Vagina (tissue), 2 donors: ENCODE results near the gene MIPEP. TPM values are rescaled to one million over a fixed set of nuclear protein-coding genes. Genes with fewer than 3 reads are reported as not detected.

Experiments
- DNase-seq, 2 donors: peaks; one replicate each; pipeline ENCODE4 v3.0.0-alpha.2; 2017; ENCODE audit errors: extremely low spot score in 2 of 2
- H3K27ac ChIP-seq: fragments of 200-600 bp; sonication (generic); one replicate; pipeline ENCODE4 v1.5.1; 2019
- H3K27me3 ChIP-seq: fragments of 200-600 bp; sonication (generic); one replicate; pipeline ENCODE4 v1.5.1; 2019
- H3K36me3 ChIP-seq, 2 donors: fragments of 200-600 bp; sonication (generic); one replicate each; pipeline ENCODE4 v1.5.1; 2017 to 2019
- H3K4me1 ChIP-seq: fragments of 200-600 bp; sonication (generic); one replicate; pipeline ENCODE4 v1.5.1; 2019
- H3K4me3 ChIP-seq, 2 donors: fragments of 200-600 bp; sonication (generic); 1 replicate in 1 of 2; 2 replicates in 1 of 2; pipeline ENCODE4 v1.5.1; 2016 to 2019
- H3K9me3 ChIP-seq: fragments of 200-600 bp; sonication (generic); one replicate; pipeline ENCODE4 v1.5.1; 2019
- CTCF ChIP-seq, 3 experiments: fragments of 450-650 bp in 2 of 3; fragments of 200-600 bp in 1 of 3; sonication (generic) in 1 of 3; IDR thresholded peaks; one replicate each; pipeline ENCODE4 v1.5.1; 2017 to 2019; ENCODE audit warnings: antibody characterized with exemption in 3 of 3, mild to moderate bottlenecking in 2 of 3, moderate library complexity in 2 of 3
- POLR2A ChIP-seq, 2 donors: fragments of 450-650 bp; IDR thresholded peaks; one replicate each; pipeline ENCODE4 v1.6.1; 2017; ENCODE audit warnings: antibody characterized with exemption in 2 of 2, mild to moderate bottlenecking in 2 of 2, moderate library complexity in 2 of 2
- POLR2AphosphoS5 ChIP-seq, 2 donors: sonication (generic); formaldehyde crosslinking; IDR thresholded peaks; one replicate each; pipeline ENCODE4 v1.9.0; 2017; ENCODE audit warnings: antibody characterized with exemption in 2 of 2, mild to moderate bottlenecking in 2 of 2, low read depth in 1 of 2; ENCODE audit not compliant: insufficient read depth in 1 of 2
- intact Hi-C: fragments of 100-400 bp; cut with DNase I; formaldehyde crosslinking; loops from one replicate; pipeline ENCODE4 v1.15.1; 2023
- total RNA-seq: library from RNA; depleted of rRNA; stranded (reverse); fragments of >200 nt; gene quantifications from one replicate; pipeline ENCODE4 v1.2.3, GENCODE V29; 2016

MIPEP gene
- total RNA-seq, 1 donor from 2014 or later = 13.3 TPM

GRCh38 chr13:23728807-23729206 lies 160.4 kb downstream of the MIPEP start:
- Histone ChIP-seq H3K27me3 (no peaks in the 10 kb centered on the region), H3K4me1 (no peaks in the 10 kb centered on the region), H3K36me3 (no peaks in the 10 kb centered on the region), H3K27ac (no peak overlapping the region), H3K4me3 (no peak overlapping the region), H3K9me3 (no peaks in the 10 kb centered on the region)
- intact Hi-C loops = no loop called here
- TF ChIP-seq CTCF (IDR thresholded peaks at IDR 0.05) (no peak), POLR2AphosphoS5 (IDR thresholded peaks at IDR 0.05; ENCODE audit: insufficient read depth in 1 of 2, low read depth in 1 of 2) (no peak), POLR2A (IDR thresholded peaks at IDR 0.05) (no peak)
- DNase-seq = no peak

- Histone ChIP-seq H3K36me3 (no peaks in the 10 kb centered on the region), H3K27me3 (no peaks in the 10 kb centered on the region), H3K4me1 (peaks cover 11% of the 10 kb centered on the region), H3K27ac (no peak overlapping the region), H3K9me3 (no peaks in the 10 kb centered on the region), H3K4me3 (no peak overlapping the region)
- no peak for DNase-seq
- intact Hi-C loops = no loop called here
- TF ChIP-seq POLR2A (IDR thresholded peaks at IDR 0.05) (no peak), CTCF (IDR thresholded peaks at IDR 0.05) (no peak), POLR2AphosphoS5 (IDR thresholded peaks at IDR 0.05; ENCODE audit: insufficient read depth in 1 of 2, low read depth in 1 of 2) (no peak)
Measured at GRCh38 chr13:23725922-23726321, 163.3 kb downstream of the MIPEP start.

GRCh38 chr13:23724196-23724970 lies 164.8 kb downstream of the MIPEP start:
- intact Hi-C loops = no loop called here
- H3K27me3 ChIP-seq = no peaks in the 10 kb centered on the region
- peaks cover 11% of the 10 kb centered on the region for H3K4me1 ChIP-seq
- H3K36me3 ChIP-seq = no peaks in the 10 kb centered on the region
- no peaks in the 10 kb centered on the region for H3K9me3 ChIP-seq
- H3K4me3 ChIP-seq = no peak overlapping the region
- no peak for TF ChIP-seq POLR2AphosphoS5 (IDR thresholded peaks at IDR 0.05; ENCODE audit: insufficient read depth in 1 of 2, low read depth in 1 of 2)
- H3K27ac ChIP-seq = no peak overlapping the region
- DNase-seq = no peak

- Histone ChIP-seq H3K9me3 (no peaks in the 10 kb centered on the region), H3K4me3 (no peak overlapping the region), H3K27ac (no peak overlapping the region), H3K36me3 (no peaks in the 10 kb centered on the region), H3K4me1 (peaks cover 11% of the 10 kb centered on the region), H3K27me3 (no peaks in the 10 kb centered on the region)
- intact Hi-C loops = no loop called here
- DNase-seq = no peak
- TF ChIP-seq POLR2AphosphoS5 (IDR thresholded peaks at IDR 0.05; ENCODE audit: insufficient read depth in 1 of 2, low read depth in 1 of 2) (no peak), POLR2A (IDR thresholded peaks at IDR 0.05) (no peak), CTCF (IDR thresholded peaks at IDR 0.05) (no peak)
Measured at GRCh38 chr13:23723471-23723870, 165.7 kb downstream of the MIPEP start.

- no peaks in the 10 kb centered on the region for H3K36me3 ChIP-seq
- DNase-seq = no peak
- intact Hi-C loops = no loop called here
- H3K9me3 ChIP-seq = no peaks in the 10 kb centered on the region
- TF ChIP-seq POLR2AphosphoS5 (IDR thresholded peaks at IDR 0.05; ENCODE audit: insufficient read depth in 1 of 2, low read depth in 1 of 2) (no peak), CTCF (IDR thresholded peaks at IDR 0.05) (no peak), POLR2A (IDR thresholded peaks at IDR 0.05) (no peak)
- H3K27me3 ChIP-seq = no peaks in the 10 kb centered on the region
- H3K27ac ChIP-seq = no peak overlapping the region
- peaks cover 11% of the 10 kb centered on the region for H3K4me1 ChIP-seq
- no peak overlapping the region for H3K4me3 ChIP-seq
Measured at GRCh38 chr13:23722726-23723453, 166.3 kb downstream of the MIPEP start.
